ENCODE results near the gene PTPRD.

GRCh38 chr9:10168241-10168640 lies 444.6 kb downstream of the PTPRD start:
- TF ChIP-seq CTCF (IDR thresholded peaks at IDR 0.05) (no peak), EZH2phosphoT487 (IDR thresholded peaks at IDR 0.05) (no peak), EZH2 (IDR thresholded peaks at IDR 0.05) (no peak)

Data from neural progenitor cell (in vitro differentiated cells).